GM18867 (cell line): ENCODE data around the gene AEBP1.

Experiments used
- ATAC-seq: cut with Tn5 transposase; IDR thresholded peaks from one replicate; pipeline ENCODE4 v1.9.1; 2021; ENCODE audit warnings: mild to moderate bottlenecking, moderate library complexity; ENCODE audit not compliant: unreplicated experiment

AEBP1 gene

GRCh38 chr7:44083796-44084195, 20.3 kb upstream of the AEBP1 start:
- no peak for ATAC-seq

- ATAC-seq: no peak
Observed at GRCh38 chr7:44084701-44085100, 19.4 kb upstream of the AEBP1 start.

GRCh38 chr7:44085546-44085945, 18.6 kb upstream of the AEBP1 start:
- ATAC-seq: no peak

- no peak for ATAC-seq
Observed at GRCh38 chr7:44086627-44087026, 17.5 kb upstream of the AEBP1 start.

GRCh38 chr7:44087911-44088838, 16.0 kb upstream of the AEBP1 start:
- no peak for ATAC-seq

- no peak for ATAC-seq
Observed at GRCh38 chr7:44093102-44093641, 11.0 kb upstream of the AEBP1 start.

GRCh38 chr7:44094365-44094764, 9.8 kb upstream of the AEBP1 start:
- no peak for ATAC-seq

GRCh38 chr7:44094883-44095592, 9.1 kb upstream of the AEBP1 start:
- no peak for ATAC-seq

- ATAC-seq: no peak
Observed at GRCh38 chr7:44095781-44096180, 8.4 kb upstream of the AEBP1 start.

- no peak for ATAC-seq
Observed at GRCh38 chr7:44096326-44096881, 7.7 kb upstream of the AEBP1 start.

- ATAC-seq: peak; percentile 75
Observed at GRCh38 chr7:44097064-44097932, 6.8 kb upstream of the AEBP1 start.

- ATAC-seq: no peak
Observed at GRCh38 chr7:44098092-44099068, 5.8 kb upstream of the AEBP1 start.

GRCh38 chr7:44099669-44100068, 4.5 kb upstream of the AEBP1 start:
- no peak for ATAC-seq

GRCh38 chr7:44100458-44101302, 3.5 kb upstream of the AEBP1 start:
- ATAC-seq: no peak

- ATAC-seq: no peak
Observed at GRCh38 chr7:44101303-44101965, 2.7 kb upstream of the AEBP1 start.

- no peak for ATAC-seq
Observed at GRCh38 chr7:44101966-44102845, 1.9 kb upstream of the AEBP1 start.
